ENCODE measurements around the gene ATIC. TPM values are rescaled to one million over a fixed set of nuclear protein-coding genes. Genes with fewer than 3 reads are reported as not detected.

ATIC gene
- total and polyA plus RNA-seq, 2 of the 8 experiments (the other 6 are each of a cell fraction or from before 2014, with no cell fraction given): 139 to 319 TPM

DNA sequence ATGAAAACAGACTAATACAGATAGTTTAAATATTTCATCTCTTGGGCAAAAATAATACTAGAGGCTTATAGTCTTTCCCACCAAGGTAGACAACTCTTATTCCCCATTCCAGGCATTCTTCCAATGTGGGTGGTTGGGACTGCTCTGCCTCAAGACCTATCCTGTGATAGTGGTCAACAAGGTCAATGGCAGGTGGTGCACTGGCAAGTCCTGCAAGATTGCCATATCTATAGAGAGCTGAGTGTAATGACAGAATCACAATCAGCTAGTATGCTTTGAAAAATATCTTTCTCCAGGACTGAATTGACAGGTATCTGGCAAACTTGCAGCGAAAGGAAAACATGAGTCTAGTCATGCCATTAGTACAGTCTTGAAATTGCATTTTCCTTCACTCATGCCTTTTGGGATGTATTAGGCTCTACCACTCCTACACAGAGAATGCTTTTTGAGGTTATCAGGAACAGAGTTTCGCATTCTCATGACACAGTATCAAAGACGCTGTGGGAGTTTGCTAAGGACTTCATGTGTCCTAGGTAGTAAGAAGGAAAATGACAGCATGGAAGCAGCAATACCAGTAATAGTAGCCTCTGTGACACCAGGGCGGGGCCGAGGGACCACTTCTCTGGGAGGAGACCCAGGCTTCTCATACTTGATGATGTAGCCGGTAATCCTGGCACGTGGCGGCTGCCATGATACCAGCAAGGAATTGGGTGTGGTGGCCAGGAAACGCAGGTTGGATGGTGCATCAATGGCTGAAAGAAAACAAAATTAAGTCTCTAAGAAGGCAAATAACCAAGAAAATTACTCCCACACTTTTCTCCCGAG lies 63.0 kb downstream of the ATIC start:
- Histone ChIP-seq H4K20me1 (replicated peaks in 1 of 2; ENCODE audit: control insufficient read depth in 1 of 2, insufficient read depth in 2 of 2, low read length in 2 of 2) (no peaks in the 10 kb centered on the region), H3K23ac (ENCODE audit: insufficient read length) (no peak overlapping the region), H2BK20ac (ENCODE audit: low read length) (no peak overlapping the region), H3K36me3 (ENCODE audit: control insufficient read depth in 2 of 4, insufficient read depth in 4 of 4, low read length in 3 of 4) (peaks cover 2 to 27% (median 14%) of the 10 kb centered on the region in 4 experiments; a peak in 5 of 8 replicates), H2BK15ac (ENCODE audit: low read length) (no peak overlapping the region), H4K91ac (replicated peaks; ENCODE audit: insufficient read length, low read length) (no peak overlapping the region), H3K23me2 (ENCODE audit: low read depth, low read length) (no peaks in the 10 kb centered on the region), H3K79me1 (ENCODE audit: low read depth, low read length) (no peaks in the 10 kb centered on the region), H3K14ac (ENCODE audit: insufficient read length) (no peak overlapping the region), H4K8ac (ENCODE audit: extremely low read depth, insufficient read depth, low read length) (no peak overlapping the region), H3K9me3 (ENCODE audit: insufficient read depth in 2 of 2, low read depth in 1 of 2, low read length in 1 of 2) (no peaks in the 10 kb centered on the region), H4K5ac (ENCODE audit: insufficient read length, low read depth, low read length) (no peak overlapping the region), H3K4me3 (ENCODE audit: extremely low read depth in 1 of 4, insufficient read depth in 2 of 4, low read depth in 3 of 4, low read length in 4 of 4) (no peak overlapping the region), H3K18ac (ENCODE audit: extremely low read depth, low read length) (no peak overlapping the region), H3K27me3 (replicated peaks in 1 of 4; ENCODE audit: control insufficient read depth in 3 of 4, extremely low read depth in 1 of 4, insufficient read depth in 3 of 4, low read length in 3 of 4) (no peaks in the 10 kb centered on the region), H3K27ac (ENCODE audit: low read depth, low read length) (no peak overlapping the region), H2AFZ (ENCODE audit: low read length) (no peak overlapping the region), H2BK12ac (ENCODE audit: low read depth, low read length) (no peak overlapping the region), H3K79me2 (ENCODE audit: control insufficient read depth in 1 of 2, insufficient read depth in 2 of 2, low read length in 2 of 2) (no peaks in the 10 kb centered on the region), H3K4ac (replicated peaks; ENCODE audit: insufficient read length, low read depth, low read length) (no peak overlapping the region), H2BK5ac (ENCODE audit: low read depth, low read length) (no peak overlapping the region), H3K4me1 (replicated peaks in 1 of 4; ENCODE audit: control insufficient read depth in 3 of 4, insufficient read depth in 4 of 4, low read length in 3 of 4) (no peaks in the 10 kb centered on the region), H2AK5ac (ENCODE audit: low read depth, low read length) (no peak overlapping the region), H3K9ac (replicated peaks in 1 of 4; ENCODE audit: extremely low read depth in 1 of 4, low read depth in 3 of 4, low read length in 3 of 4) (no peak overlapping the region), H3K4me2 (ENCODE audit: insufficient read depth in 1 of 2, low read depth in 2 of 2, low read length in 2 of 2) (no peak overlapping the region), H2BK120ac (replicated peaks; ENCODE audit: low read depth, low read length) (no peak overlapping the region), H3K56ac (replicated peaks; ENCODE audit: insufficient read length, low read depth, low read length) (no peak overlapping the region)
- no peak for FAIRE-seq
- no peak for DNase-seq (ENCODE audit: low read depth in 1 of 2, low spot score in 2 of 2)
- CTCF ChIA-PET (ENCODE audit: partially characterized antibody): interaction anchor here (1.3 kb wide), 1 partner anchor 80 kb away, joined by 3 read pairs; no protein-coding TSS in a partner anchor
- WGBS, 2 experiments (ENCODE audit: extremely low coverage in 1 of 2, insufficient coverage in 1 of 2, insufficient read length in 1 of 2, insufficient replicate concordance in 2 of 2, low coverage in 1 of 2, low lambda C conversion rate in 2 of 2, missing lambda C conversion rate in 1 of 2): 97% methylated on average over 10 of the region's 10 CpGs; no CpG with 5 or more reads in 1 of the 2 experiments
- TF ChIP-seq CHD2 (IDR thresholded peaks at IDR 0.05; ENCODE audit: low read length) (no peak), MAX (IDR thresholded peaks at IDR 0.05) (no peak), CHD1 (IDR thresholded peaks at IDR 0.05; ENCODE audit: low read depth, low read length) (no peak), KDM5A (IDR thresholded peaks at IDR 0.05; ENCODE audit: low read length) (no peak), PHF8 (conservative IDR thresholded peaks at IDR 0.05; ENCODE audit: low read depth, low read length) (no peak)
- POLR2A ChIA-PET (ENCODE audit: partially characterized antibody): no interaction called here
